GM18499 (cell line): Measurements from ENCODE around the gene KRTAP5-3.
"Not testable (repeated sequence)": the region's sequence is repeated elsewhere in the genome, so short reads cannot be mapped to it uniquely, and the experiment has no call there.

ENCODE experiments used
- ATAC-seq: cut with Tn5 transposase; IDR thresholded peaks from one replicate; pipeline ENCODE4 v1.9.1; 2021; ENCODE audit warnings: moderate number of reproducible peaks; ENCODE audit not compliant: insufficient read depth, unreplicated experiment

Gene KRTAP5-3

DNA sequence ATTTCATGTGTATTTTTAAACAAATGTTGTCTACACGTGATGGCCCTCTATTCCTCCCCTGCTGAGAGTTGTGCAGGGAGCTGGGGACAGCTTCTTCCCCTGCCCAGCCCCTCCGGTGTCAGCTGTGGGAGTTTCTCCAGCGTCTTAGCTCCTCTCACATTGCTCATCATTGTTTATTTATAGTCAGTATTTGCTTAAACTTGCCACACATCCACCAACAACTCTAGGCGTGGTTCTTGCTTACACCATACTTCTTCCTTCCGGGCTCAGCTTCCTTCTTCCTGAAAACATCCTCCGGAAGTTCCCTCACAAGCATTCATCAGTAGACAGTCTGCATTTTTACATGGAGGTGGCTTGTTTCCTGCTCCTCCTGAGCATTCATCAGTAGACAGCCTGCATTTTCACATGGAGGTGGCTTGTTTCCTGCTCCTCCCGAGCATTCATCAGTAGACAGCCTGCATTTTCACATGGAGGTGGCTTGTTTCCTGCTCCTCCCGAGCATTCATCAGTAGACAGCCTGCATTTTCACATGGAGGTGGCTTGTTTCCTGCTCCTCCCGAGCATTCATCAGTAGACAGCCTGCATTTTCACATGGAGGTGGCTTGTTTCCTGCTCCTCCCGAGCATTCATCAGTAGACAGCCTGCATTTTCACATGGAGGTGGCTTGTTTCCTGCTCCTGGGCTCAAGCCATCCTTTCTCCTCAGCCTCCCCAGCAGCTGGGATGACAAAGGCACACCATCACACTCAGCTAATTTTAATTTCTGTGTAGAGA, 18.9 kb downstream of the KRTAP5-3 start:
- ATAC-seq = not testable (repeated sequence)

DNA sequence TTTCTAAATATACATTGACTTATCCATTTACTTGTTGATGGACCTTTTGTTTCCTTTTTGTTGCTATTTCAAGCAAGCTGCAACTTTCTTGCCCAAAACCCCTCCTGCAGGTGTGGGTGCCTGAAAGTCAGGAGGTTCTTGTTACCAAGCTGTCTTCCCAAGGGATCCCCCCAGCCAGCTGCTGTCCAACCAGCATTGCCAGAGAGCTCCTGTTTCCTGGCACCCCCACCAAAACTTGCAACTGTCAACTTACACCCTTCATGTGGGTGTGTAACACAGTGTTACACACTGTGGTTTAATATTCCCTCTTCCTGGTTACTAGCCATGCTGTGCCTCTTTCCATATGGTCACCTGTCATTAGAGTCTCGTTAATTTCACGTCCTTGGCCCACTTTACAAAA, 21.6 kb downstream of the KRTAP5-3 start:
- no peak for ATAC-seq

DNA sequence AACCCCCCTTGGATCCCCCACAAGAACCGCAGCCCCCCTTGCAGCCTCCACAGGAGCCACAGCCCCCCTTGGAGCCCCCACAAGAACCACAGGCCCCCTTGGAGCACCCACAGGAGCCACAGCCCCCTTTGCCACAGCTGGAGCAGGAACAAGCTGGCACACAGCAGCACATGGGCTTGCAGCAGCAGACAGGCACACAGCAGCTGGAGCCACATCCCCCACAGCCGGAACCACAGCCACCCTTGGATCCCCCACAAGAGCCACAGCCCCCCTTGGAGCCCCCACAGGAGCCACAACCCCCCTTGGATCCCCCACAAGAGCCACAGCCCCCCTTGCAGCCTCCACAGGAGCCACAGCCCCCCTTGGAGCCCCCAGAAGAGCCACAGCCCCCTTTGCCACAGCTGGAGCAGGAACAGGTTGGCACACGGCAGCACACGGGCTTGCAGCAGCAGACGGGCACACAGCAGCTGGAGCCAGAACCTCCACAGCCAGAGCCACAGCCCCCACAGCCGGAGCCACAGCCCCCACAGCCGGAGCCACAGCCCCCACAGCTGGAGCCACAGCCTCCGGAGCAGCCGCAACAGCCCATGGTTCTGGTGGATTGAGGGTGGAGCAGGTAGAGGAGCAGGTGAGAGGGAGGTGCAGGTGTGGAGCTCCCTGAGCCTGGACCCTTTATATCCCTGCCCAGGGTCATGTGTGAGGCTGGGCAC, 23.4 kb downstream of the KRTAP5-3 start, which contains the start of gene KRTAP5-1:
TSS of gene KRTAP5-1 (minus strand) at position 623 of the 710 bp plus-strand sequence. CDS start at position 589, 34 bp downstream.
- not testable (repeated sequence) for ATAC-seq

DNA sequence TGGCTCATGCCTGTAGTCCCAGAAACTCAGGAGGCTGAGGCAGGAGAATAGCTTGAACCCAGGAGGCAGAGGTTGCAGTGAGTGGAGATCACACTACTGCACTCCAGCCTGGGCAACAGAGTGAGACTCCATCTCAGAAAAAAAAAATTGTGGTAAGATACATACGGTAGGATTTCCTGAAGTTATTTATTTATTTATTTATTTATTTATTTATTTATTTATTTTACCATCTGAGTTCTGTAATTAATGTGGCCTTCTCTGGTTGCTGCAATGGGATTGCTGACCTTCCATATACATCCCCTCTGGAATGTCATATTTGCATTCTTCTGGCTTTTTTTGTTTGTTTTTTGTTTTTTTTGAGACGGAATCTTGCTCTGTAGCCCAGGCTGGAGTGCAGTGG, 25.4 kb downstream of the KRTAP5-3 start:
- ATAC-seq = not testable (repeated sequence)

DNA sequence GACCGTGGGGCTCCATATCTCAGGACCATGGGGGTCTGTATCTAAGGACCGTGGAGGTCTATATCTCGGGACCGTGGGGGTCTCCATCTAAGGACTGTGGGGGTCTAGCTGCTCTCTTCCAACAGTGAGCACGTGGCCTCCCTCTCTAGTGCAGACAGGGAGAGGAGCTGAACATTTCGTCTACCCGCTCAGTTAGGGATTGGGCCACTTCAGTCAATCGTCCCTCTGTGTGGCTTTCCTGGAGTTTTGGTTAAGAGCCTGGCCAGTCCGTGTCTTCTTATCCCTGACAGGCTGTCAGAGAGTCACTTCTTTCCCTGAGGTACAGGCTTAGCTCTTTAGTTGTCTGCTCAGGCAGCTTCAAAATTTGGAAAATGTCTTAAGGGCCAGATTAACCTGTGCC, 26.3 kb downstream of the KRTAP5-3 start:
- no peak for ATAC-seq

DNA sequence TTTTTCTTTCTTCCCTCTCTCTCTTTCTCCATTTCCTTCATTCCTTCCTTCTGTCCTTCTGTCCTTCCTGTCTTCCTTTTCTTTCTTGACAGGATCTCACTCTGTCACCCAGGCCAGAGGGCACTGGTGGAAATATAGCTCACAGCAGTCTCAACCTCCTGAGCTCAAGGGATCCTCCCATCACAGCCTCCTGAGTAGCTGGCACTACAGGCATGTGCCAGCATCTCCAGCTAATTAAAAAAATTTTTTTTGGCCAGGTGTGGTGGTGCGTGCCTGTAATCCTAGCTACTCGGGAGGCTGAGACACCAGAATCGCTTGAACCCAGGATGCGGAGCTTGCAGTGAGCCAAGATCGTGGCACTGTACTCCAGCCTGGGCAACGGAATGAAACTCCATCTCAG, 31.4 kb downstream of the KRTAP5-3 start:
- no peak for ATAC-seq

DNA sequence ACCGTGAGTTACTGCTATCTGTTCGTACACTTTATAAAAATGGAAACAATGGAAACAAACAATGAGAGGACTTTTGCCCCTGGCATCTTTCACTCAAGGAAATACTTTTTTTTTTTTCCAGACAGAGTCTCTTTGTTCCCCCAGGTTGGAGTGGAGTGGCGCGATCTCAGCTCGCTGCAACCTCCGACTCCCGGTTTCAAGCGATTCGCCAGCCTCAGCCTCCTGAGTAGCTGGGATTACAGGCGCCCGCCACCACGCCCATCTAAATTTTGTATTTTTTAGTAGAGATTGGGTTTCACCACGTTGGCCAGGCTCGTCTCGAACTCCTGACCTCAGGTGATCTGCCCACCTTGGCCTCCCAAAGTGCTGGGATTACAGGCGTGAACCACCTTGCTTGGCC, 32.5 kb downstream of the KRTAP5-3 start:
- not testable (repeated sequence) for ATAC-seq

DNA sequence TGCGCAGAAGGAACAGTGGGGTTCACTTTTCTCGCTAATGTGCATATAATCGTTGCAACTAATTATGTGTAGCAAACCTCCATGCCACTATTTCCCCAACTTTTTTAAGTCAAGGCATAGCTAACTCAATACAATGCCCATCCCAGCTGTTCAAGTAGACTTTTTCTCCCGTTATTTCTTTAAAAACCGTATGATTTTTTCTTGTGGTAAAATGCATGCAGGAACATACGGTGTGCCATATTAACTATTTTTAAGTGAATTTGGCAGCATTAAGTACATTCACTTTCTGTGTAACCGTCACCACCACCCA, 33.4 kb downstream of the KRTAP5-3 start:
- no peak for ATAC-seq

DNA sequence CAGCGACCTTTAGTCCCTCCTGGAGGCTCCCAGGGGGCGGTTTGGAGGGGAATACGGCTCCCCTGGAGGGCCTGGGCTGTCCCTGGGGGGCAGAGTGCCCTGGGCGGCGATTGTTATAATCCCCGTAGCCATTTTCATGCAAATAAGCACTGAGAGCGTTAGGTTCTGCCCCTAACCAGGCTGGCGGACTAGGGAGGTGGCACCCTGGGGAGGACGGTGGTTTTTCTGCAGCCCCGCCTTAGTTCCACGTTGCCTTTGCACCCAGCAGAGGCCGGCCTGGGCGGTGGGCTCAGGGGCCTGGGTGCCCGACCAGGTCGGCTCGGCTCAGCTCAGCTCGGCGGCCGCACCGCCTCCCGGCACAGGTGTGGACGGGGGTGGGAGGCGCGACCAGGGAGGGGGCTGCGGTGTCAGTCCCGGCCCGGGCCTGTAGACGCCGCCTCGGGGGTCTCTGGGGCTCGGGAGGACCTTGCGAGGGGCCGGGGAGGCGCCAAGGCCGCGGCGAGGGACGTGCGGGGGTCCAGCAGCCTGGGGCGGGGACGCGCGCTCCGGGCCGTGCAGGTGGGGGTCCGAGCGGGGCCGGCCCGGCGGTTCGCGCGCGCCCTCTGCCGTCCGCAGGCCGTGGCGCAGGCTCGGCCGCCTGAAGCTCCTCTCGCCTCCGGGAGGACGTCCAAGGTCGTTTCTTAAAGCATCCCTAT, 33.9 kb downstream of the KRTAP5-3 start:
- no peak for ATAC-seq

DNA sequence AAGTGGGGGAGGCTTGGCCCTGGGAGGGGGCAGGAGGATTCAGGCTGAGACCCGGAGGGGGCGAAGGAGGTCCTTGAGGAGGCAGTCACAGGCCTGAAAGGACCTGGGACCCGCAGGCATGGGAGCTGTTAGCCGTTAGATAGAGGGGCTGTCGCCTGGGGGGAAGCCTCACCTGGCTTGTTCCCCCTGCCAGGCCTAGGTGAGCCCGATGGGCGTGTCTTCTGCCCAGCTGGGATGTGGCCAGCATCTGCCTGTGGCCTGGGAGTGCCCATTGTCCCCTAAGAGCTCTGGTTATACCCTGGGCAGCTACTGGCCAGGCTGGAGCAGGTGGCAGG, 34.4 kb downstream of the KRTAP5-3 start:
- ATAC-seq = no peak

DNA sequence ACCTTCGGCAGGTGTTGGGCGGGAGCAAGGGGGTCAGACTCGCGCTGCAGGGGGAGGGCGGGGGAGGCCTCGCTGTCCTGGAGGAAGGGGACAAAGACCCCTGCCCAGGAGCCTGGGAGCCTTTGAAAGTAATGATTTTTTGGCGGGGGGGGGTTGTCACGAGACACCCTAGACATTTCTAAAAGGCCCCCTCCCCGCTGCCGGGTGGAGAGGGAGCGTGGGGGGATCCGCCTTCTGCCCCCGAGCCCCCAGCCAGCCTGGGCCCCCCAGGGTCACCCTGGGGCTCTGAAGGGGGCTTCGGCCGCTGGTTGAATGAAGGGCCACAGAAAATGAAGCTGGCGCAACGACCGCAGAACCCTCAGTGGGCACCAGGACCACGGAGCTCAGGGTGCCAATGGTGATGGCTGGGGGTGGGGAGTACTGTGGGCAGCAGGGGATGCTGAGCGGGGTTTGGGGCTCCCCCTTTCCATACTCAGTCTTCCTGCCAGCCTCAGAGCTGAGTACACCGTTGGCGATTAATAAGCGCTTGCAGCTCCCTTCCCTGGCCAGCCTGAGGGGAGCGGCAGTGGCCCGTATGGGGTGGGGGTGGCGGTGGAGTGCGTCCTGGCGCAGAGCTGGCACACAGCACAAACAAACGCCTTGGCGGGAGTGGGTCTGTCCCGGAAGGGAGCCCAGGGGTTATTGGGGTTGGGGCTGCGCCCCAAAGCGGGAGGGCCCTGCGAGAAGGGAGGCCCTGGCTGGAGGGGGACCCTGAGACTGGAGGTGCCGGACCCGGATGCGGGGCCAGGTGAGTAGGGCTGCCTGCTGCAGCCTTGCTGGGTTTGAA, 35.0 kb downstream of the KRTAP5-3 start:
- no peak for ATAC-seq

DNA sequence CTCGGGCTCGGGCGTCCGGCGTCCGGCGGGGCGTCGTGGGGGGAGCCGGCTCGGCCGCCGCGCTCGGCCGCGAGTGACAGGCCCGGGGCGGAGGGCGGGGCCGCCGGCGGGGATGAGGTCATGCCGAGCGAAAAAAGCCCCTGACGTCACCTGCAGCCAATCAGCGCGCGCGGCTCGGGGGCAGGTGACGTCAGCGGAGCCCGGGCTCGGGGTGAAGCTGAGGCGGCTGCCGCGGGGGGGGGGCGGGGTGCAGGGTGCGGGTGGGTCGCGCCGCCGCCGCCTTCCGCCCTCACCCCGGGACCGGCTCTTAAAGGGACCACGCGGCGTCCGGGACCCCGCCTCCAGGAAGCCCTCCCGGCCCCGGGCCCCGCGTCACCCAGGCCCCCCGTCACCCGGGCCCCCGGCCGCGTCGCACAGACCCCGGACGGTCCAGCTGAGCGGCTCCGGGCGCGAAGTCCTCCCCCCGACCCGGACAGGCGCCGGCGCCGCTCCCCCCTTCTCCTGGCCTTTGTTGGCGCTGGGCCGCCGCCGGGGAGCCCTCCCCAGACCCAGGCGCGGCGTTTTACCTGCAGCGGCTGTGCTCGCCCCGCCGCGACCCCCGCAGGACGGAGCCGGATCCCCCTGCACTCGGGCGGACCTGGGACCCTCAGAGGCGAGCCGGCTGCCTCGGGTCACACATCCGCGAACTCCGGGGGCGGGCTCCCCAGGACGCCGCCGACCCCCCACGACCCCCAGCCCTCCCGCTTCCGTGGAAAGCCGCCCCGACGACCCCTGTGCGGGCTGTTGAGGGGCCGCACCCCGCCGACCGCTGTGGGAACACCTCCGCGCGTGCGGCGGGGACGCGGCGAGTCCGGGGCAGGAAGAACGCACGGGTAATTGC, 35.8 kb downstream of the KRTAP5-3 start, which contains the start of gene DUSP8:
TSS of gene DUSP8 (minus strand) at position 75 of the 880 bp plus-strand sequence. CDS start 6,445 bp downstream, outside the sequence.
- ATAC-seq = no peak

DNA sequence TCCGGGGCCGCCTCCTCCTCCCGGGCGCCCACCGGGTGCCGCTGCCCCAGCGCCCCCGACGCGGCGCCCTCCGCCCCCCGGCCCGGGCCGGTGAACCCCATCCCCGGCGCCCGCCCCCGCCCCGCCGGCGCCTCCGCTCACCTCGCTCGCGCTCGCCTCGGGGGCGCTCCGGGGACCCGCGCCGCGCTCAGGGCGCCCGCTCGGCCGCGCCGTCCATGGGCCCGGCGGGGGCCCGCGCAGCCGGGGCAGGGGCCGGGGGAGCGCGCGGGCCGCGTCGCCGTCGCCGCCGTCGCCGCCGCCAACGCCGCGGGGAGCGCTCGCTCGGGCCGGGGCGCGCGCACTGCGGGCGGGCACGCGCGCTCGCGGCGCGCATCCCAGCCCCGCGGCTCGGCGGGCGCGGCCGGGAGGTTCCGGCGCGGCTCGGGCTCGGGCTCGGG, 36.5 kb downstream of the KRTAP5-3 start:
- no peak for ATAC-seq

DNA sequence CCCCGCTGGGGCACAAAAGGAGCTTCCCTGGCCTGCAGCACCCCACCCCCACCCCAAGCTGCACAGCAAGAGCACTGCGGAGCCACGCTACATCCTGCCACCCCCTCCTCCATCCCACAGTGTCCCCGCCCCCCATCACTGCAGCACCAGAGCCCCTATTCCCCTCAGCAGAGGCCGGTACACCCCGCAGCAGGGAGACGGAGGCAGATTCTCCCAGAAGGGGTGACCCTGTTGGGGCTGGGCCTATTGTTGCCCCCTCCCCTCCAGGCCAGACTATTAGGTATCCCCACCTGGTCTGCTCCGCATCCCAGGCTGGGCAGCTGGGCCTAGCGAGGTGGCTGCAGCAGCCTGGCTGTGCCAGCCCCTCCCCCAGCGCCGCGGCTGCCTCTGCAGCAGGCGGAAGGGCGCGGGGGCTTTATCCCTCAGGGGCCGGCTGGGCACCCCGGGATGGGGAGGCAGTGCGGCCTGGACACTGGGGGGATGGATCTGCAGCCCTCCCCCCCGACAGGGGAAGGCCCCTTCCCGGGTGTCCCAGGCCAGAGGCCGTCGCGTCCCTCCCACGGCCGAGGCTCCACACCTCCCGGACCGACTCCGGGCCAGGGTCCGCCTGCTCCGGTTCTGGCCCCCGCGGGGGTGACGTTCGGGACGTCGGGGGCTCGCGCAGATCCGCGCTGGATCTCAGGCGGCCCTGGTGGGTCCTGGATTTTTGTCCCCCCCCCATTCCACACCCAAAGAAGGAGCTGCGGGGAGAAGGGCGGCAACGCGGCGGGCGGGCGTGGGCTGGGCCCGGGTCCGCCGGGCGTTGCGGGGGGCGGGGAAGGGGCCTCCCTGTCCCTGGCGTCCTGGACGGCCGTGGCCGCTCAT, 37.1 kb downstream of the KRTAP5-3 start:
- ATAC-seq = no peak

DNA sequence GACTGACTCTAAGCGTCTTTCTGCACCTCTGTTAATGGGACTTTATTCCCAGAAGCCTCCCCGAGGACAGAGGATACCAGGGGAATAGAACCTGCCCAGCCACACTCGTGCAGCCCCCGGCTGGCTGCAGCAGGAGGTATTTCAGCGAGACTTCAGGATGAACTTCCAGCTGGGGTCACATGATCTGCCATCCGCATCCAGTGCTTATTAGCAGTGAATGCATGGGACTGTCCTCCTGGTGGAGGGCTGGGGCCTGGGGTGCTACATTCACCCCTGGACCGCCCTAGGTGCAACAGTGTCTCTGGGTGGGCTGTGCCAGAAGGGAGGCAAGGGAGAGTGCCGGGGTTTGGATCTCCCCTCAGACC, 37.8 kb downstream of the KRTAP5-3 start:
- no peak for ATAC-seq

DNA sequence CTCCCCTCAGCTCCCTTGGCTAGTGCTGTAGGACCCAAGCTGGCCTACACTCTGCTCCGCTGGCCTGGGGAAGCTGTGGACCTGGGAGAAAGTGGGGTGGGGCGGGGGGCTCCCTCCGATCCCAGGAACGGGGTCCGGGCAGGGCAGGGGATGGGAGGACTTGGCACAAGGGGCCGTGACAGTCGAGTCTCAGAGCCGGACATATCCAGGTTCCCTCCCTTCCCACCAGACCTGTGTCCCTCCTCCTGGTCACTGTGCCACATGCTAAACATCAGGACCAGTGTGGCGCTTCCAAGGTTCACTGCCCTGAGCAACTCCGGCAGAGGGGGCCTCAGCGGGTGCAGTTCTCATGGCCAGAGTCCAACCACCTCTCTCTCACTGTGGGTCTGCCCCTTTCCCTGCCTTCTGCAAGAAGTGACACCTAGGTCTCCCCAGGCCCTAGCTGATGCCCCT, 38.2 kb downstream of the KRTAP5-3 start:
- ATAC-seq = no peak

DNA sequence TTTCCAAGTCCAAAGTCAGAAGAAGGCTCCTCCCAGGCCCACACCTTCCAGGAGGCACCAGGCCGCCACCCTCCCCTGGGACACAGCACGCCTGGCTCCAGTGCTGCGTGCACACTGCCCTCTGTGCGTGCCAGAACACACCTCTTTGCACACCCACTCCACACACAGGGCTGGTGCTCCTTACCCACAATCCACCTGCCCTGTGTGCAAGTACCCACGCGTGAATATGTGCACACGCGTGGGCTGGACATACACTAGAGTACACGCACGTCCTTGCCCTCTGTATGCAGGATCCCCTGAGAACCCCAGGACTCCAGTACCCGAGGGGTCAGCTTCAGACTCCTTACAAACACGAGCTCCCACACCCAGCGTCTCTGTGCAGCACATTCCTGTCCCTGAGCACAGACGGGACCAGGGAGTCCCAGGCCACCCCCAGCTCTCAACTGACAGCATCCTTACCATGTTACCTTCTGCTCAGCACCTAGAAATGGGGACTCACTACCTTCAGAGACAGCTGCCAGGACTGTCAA, 38.9 kb downstream of the KRTAP5-3 start:
- ATAC-seq = no peak

DNA sequence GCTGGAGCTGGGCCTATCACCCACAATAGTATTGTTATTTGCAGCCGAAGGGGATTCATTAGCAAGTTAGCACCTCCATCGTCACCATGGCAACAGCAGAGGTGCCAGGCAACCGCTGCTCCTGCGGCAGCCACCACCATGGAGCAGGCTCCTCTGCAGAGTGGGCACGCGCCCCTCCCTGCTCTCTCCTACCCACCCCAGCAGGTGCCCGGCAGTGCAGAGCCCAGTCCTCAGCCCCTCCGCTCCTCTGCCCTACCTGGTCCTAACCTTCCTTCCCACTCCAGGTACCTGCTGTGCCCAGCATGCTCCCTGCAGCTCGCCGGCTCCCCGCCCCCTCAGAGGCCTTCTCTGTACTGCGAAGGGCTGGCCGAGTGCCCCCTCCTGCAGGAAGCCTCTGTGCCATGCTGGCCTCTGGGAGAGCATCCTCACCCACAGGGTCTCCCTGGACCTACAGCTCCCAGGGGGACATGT, 39.8 kb downstream of the KRTAP5-3 start:
- ATAC-seq = no peak
